SK-N-MC (cell line): ENCODE data around the gene FOLR2.

Source experiments
- EZH2 ChIP-seq: fragments of 200-600 bp; sonication (generic); IDR thresholded peaks from one replicate; pipeline ENCODE4 v1.6.1; 2017; ENCODE audit warnings: antibody characterized with exemption
- POLR2AphosphoS5 ChIP-seq: IDR thresholded peaks from 2 replicates; pipeline ENCODE4 v1.6.1; 2012; ENCODE audit warnings: mild to moderate bottlenecking, low read depth, low read length, borderline replicate concordance

DNA sequence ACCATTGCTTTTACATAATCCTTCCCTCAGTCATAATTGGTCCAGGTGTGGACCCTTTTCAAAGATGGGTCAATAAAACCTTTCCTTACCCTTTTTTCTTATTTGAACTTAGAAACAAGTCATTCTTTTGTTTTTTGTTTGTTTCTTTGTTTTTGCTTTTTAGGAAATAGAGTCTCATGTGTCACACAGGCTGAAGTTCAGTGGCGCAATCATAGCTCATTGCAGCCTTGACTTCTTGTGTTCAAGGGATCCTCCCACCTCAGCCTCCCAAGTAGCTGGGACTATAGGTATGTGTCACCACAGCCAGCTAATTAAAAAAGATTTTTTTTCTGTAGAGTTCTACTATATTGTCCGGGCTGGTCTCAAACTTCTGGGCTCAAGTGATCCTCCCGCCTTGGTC is 36.8 kb downstream of the FOLR2 start:
- no peak for TF ChIP-seq POLR2AphosphoS5
- TF ChIP-seq EZH2, result no peak
